Measurements from ENCODE around the gene CXorf65.

The CXorf65 gene

GRCh38 chrX:71057848-71058530, 48.6 kb downstream of the CXorf65 start:
- DNase-seq: no peak

- no peak for DNase-seq
These were observed 49.7 kb downstream of the CXorf65 start for GRCh38 chrX:71056867-71057266.
